H9 (cell line): ENCODE results near the gene TNIP1. TPM values are rescaled to one million over a fixed set of nuclear protein-coding genes. Genes with fewer than 3 reads are reported as not detected.

Source experiments
- DNase-seq: peaks from one replicate; pipeline ENCODE4 v3.0.0-alpha.2; 2017
- H2AFZ ChIP-seq: one replicate; pipeline ENCODE4 v1.6.1; 2013; ENCODE audit warnings: mild to moderate bottlenecking, low read length, control low read depth, moderate library complexity
- H2AK5ac ChIP-seq: 2 replicates; pipeline ENCODE4 v1.6.1; 2013; ENCODE audit warnings: low read length, control low read depth, mixed read lengths; ENCODE audit not compliant: insufficient read length
- H2BK120ac ChIP-seq: one replicate; pipeline ENCODE4 v1.6.1; 2013; ENCODE audit warnings: low read depth, mild to moderate bottlenecking, low read length, control low read depth, inconsistent platforms; ENCODE audit not compliant: poor library complexity, severe bottlenecking
- H2BK12ac ChIP-seq: 2 replicates; pipeline ENCODE4 v1.6.1; 2013; ENCODE audit warnings: low read length, control low read depth, mixed read lengths, low read depth; ENCODE audit not compliant: insufficient read length
- H2BK15ac ChIP-seq: 2 replicates; pipeline ENCODE4 v1.6.1; 2013; ENCODE audit warnings: low read depth, low read length, control low read depth
- H2BK20ac ChIP-seq: one replicate; pipeline ENCODE4 v1.6.1; 2013; ENCODE audit warnings: low read depth, mild to moderate bottlenecking, low read length, control low read depth, inconsistent platforms; ENCODE audit not compliant: poor library complexity, severe bottlenecking
- H2BK5ac ChIP-seq: 2 replicates; pipeline ENCODE4 v1.6.1; 2013; ENCODE audit warnings: low read length, control low read depth, mixed read lengths; ENCODE audit not compliant: insufficient read length
- H3K14ac ChIP-seq: 2 replicates; pipeline ENCODE4 v1.6.1; 2013; ENCODE audit warnings: low read length, control low read depth; ENCODE audit not compliant: insufficient read depth
- H3K18ac ChIP-seq: 2 replicates; pipeline ENCODE4 v1.6.1; 2013; ENCODE audit warnings: low read depth, mild to moderate bottlenecking, mixed read lengths, low read length, control low read depth; ENCODE audit not compliant: insufficient read length
- H3K23ac ChIP-seq: 2 replicates; pipeline ENCODE4 v1.6.1; 2013; ENCODE audit warnings: low read length, control low read depth, mixed read lengths, low read depth; ENCODE audit not compliant: insufficient read length
- H3K23me2 ChIP-seq: 2 replicates; pipeline ENCODE4 v1.6.1; 2013; ENCODE audit warnings: low read depth, mild to moderate bottlenecking, mixed read lengths, low read length, control low read depth; ENCODE audit not compliant: insufficient read length, poor library complexity, severe bottlenecking
- H3K27ac ChIP-seq: 2 replicates; pipeline ENCODE4 v1.5.1; 2013; ENCODE audit warnings: low read length, control low read depth, mixed read lengths, low read depth; ENCODE audit not compliant: insufficient read length
- H3K27me3 ChIP-seq: 2 replicates; pipeline ENCODE4 v1.6.1; 2013; ENCODE audit warnings: low read length, control low read depth, inconsistent platforms; ENCODE audit not compliant: insufficient read depth
- H3K4ac ChIP-seq: 2 replicates; pipeline ENCODE4 v1.6.1; 2013; ENCODE audit warnings: low read depth, mild to moderate bottlenecking, control low read depth, inconsistent platforms, low read length, moderate library complexity
- H3K4me1 ChIP-seq: 2 replicates; pipeline ENCODE4 v1.6.1; 2013; ENCODE audit warnings: low read length, control low read depth, inconsistent platforms; ENCODE audit not compliant: insufficient read depth
- H3K4me2 ChIP-seq: 2 replicates; pipeline ENCODE4 v1.6.1; 2013; ENCODE audit warnings: low read length, control low read depth, mixed read lengths; ENCODE audit not compliant: insufficient read length, insufficient read depth
- H3K56ac ChIP-seq: 2 replicates; pipeline ENCODE4 v1.6.1; 2013; ENCODE audit warnings: low read depth, mild to moderate bottlenecking, mixed read lengths, low read length, control low read depth; ENCODE audit not compliant: insufficient read length
- H3K79me1 ChIP-seq: 2 replicates; pipeline ENCODE4 v1.6.1; 2013; ENCODE audit warnings: low read depth, mild to moderate bottlenecking, moderate library complexity, low read length, control low read depth, inconsistent platforms; ENCODE audit not compliant: insufficient read depth, poor library complexity, severe bottlenecking
- H3K79me2 ChIP-seq: 2 replicates; pipeline ENCODE4 v1.6.1; 2013; ENCODE audit warnings: low read length, control low read depth, inconsistent platforms; ENCODE audit not compliant: insufficient read depth
- H3K9ac ChIP-seq: 2 replicates; pipeline ENCODE4 v1.6.1; 2013; ENCODE audit warnings: low read length, control low read depth, mixed read lengths; ENCODE audit not compliant: insufficient read length; ENCODE audit errors: extremely low read depth
- H3K9me3 ChIP-seq: one replicate; pipeline ENCODE4 v1.6.1; 2013; ENCODE audit warnings: low read depth, low read length, inconsistent platforms; ENCODE audit not compliant: control insufficient read depth
- H3T11ph ChIP-seq: one replicate; pipeline ENCODE4 v1.6.1; 2013; ENCODE audit warnings: mild to moderate bottlenecking, low read length, control low read depth, inconsistent platforms
- H4K20me1 ChIP-seq: one replicate; pipeline ENCODE4 v1.6.1; 2013; ENCODE audit not compliant: control insufficient read depth, insufficient read length, insufficient read depth
- H4K5ac ChIP-seq: 2 replicates; pipeline ENCODE4 v1.6.1; 2013; ENCODE audit warnings: low read depth, mild to moderate bottlenecking, mixed read lengths, low read length, control low read depth; ENCODE audit not compliant: insufficient read length
- H4K8ac ChIP-seq: replicated peaks from 2 replicates; pipeline ENCODE4 v1.6.1; 2013; ENCODE audit warnings: low read length, control low read depth, mixed read lengths, low read depth; ENCODE audit not compliant: insufficient read length
- H4K91ac ChIP-seq: 2 replicates; pipeline ENCODE4 v1.6.1; 2013; ENCODE audit warnings: low read depth, mild to moderate bottlenecking, moderate library complexity, mixed read lengths, low read length, control low read depth; ENCODE audit not compliant: insufficient read length
- H3K27ac Mint-ChIP-seq, 3 experiments: 2 replicates in 2 of 3; 3 replicates in 1 of 3; pipeline ENCODE4 v1.8.0; 2020 to 2021; ENCODE audit warnings: mixed read lengths in 3 of 3, mild to moderate bottlenecking in 1 of 3, moderate library complexity in 1 of 3
- H3K27me3 Mint-ChIP-seq: 2 replicates; pipeline ENCODE4 v1.8.0; 2021; ENCODE audit warnings: low read depth, mild to moderate bottlenecking, moderate library complexity, mixed read lengths
- H3K36me3 Mint-ChIP-seq, 3 experiments: 2 replicates in 2 of 3; 3 replicates in 1 of 3; pipeline ENCODE4 v1.8.0; 2020 to 2021; ENCODE audit warnings: low read depth in 3 of 3, mixed read lengths in 3 of 3; ENCODE audit not compliant: insufficient read depth in 1 of 3
- H3K4me1 Mint-ChIP-seq, 2 experiments: 2 replicates each; pipeline ENCODE4 v1.8.0; 2020; ENCODE audit warnings: mixed read lengths in 2 of 2
- H3K4me3 Mint-ChIP-seq, 2 experiments: 2 replicates in 1 of 2; 3 replicates in 1 of 2; pipeline ENCODE4 v1.8.0; 2020 to 2021; ENCODE audit warnings: mild to moderate bottlenecking in 2 of 2, mixed read lengths in 2 of 2, moderate library complexity in 1 of 2
- H3K9me3 Mint-ChIP-seq, 2 experiments: 2 replicates in 1 of 2; 3 replicates in 1 of 2; pipeline ENCODE4 v1.8.0; 2020; ENCODE audit warnings: mild to moderate bottlenecking in 2 of 2, mixed read lengths in 2 of 2, moderate library complexity in 1 of 2
- CTCF ChIP-seq: fragments of 200-600 bp; sonication (generic); conservative IDR thresholded peaks from 3 replicates; pipeline ENCODE4 v1.8.0; 2021; ENCODE audit warnings: antibody characterized with exemption, mild to moderate bottlenecking
- WGBS: extraction: QIAGEN DNeasy Blood & Tissue Kit; methylation state at CpG from one replicate; pipeline ENCODE4 v1.1.7; 2013; ENCODE audit warnings: missing lambda C conversion rate, low lambda C conversion rate, mixed read lengths; ENCODE audit not compliant: insufficient read length; ENCODE audit errors: extremely low coverage; 5-methylcytosine and 5-hydroxymethylcytosine counted together
- total RNA-seq: library from RNA; stranded (reverse); gene quantifications from 2 replicates; pipeline ENCODE4 v1.2.1, GENCODE V29; 2021

The TNIP1 gene
- total RNA-seq, 1 experiment from 2014 or later: 40.8 TPM

GRCh38 chr5:151048526-151048925 is 32.3 kb downstream of the TNIP1 start:
- H3K23me2 ChIP-seq: no peaks in the 10 kb centered on the region
- no peaks in the 10 kb centered on the region for H3K79me1 ChIP-seq
- H3K56ac ChIP-seq: no peak overlapping the region
- H3T11ph ChIP-seq: no peak overlapping the region
- H4K91ac ChIP-seq: no peak overlapping the region
- peak; percentile 58; the same call in 2 of the 3 replicates for TF ChIP-seq CTCF
- H3K18ac ChIP-seq: no peak overlapping the region
- no peak overlapping the region for H3K23ac ChIP-seq
- H2AK5ac ChIP-seq: no peak overlapping the region
- H3K27ac Mint-ChIP-seq: peak overlapping the region in 2 of 3 experiments; percentile 7 to 25; a peak in 2 of 7 replicates
- no CpG with 5 or more reads among the region's 7 CpGs for WGBS
- no peak overlapping the region for H2BK20ac ChIP-seq
- no peak overlapping the region for H3K4me3 Mint-ChIP-seq
- H3K36me3 Mint-ChIP-seq: peaks cover 3 to 35% (median 34%) of the 10 kb centered on the region in 3 experiments; a peak in 4 of 7 replicates
- H2BK5ac ChIP-seq: no peak overlapping the region
- no peaks in the 10 kb centered on the region for H4K20me1 ChIP-seq
- no peaks in the 10 kb centered on the region for H3K4me1 ChIP-seq
- no peaks in the 10 kb centered on the region for H3K79me2 ChIP-seq
- H3K27me3 ChIP-seq: no peaks in the 10 kb centered on the region
- peak; percentile 38 for DNase-seq
- no peak overlapping the region for H2BK12ac ChIP-seq
- H3K4ac ChIP-seq: no peak overlapping the region
- peaks cover 0 to 5% of the 10 kb centered on the region in 2 experiments; a peak in 1 of 4 replicates for H3K4me1 Mint-ChIP-seq
- H3K4me2 ChIP-seq: no peak overlapping the region
- H3K9me3 ChIP-seq: no peaks in the 10 kb centered on the region
- H2BK120ac ChIP-seq: no peak overlapping the region
- no peak overlapping the region for H2AFZ ChIP-seq
- H4K5ac ChIP-seq: no peak overlapping the region
- H3K14ac ChIP-seq: no peak overlapping the region
- H2BK15ac ChIP-seq: no peak overlapping the region
- H3K9ac ChIP-seq: no peak overlapping the region
- no peak overlapping the region for H4K8ac ChIP-seq
- H3K27me3 Mint-ChIP-seq: no peaks in the 10 kb centered on the region
- H3K27ac ChIP-seq: no peak overlapping the region
- no peaks in the 10 kb centered on the region for H3K9me3 Mint-ChIP-seq
